Vagina (tissue), 2 donors: ENCODE measurements around the gene SLC1A2. TPM values are rescaled to one million over a fixed set of nuclear protein-coding genes. Genes with fewer than 3 reads are reported as not detected.
A peak's percentile ranks its signal among the peaks of the same experiment; 100 is the strongest.

Experiments
- DNase-seq, 2 donors: peaks; one replicate each; pipeline ENCODE4 v3.0.0-alpha.2; 2017; ENCODE audit errors: extremely low spot score in 2 of 2
- H3K27ac ChIP-seq: fragments of 200-600 bp; sonication (generic); one replicate; pipeline ENCODE4 v1.5.1; 2019
- H3K27me3 ChIP-seq: fragments of 200-600 bp; sonication (generic); one replicate; pipeline ENCODE4 v1.5.1; 2019
- H3K36me3 ChIP-seq, 2 donors: fragments of 200-600 bp; sonication (generic); one replicate each; pipeline ENCODE4 v1.5.1; 2017 to 2019
- H3K4me1 ChIP-seq: fragments of 200-600 bp; sonication (generic); one replicate; pipeline ENCODE4 v1.5.1; 2019
- H3K4me3 ChIP-seq, 2 donors: fragments of 200-600 bp; sonication (generic); 1 replicate in 1 of 2; 2 replicates in 1 of 2; pipeline ENCODE4 v1.5.1; 2016 to 2019
- H3K9me3 ChIP-seq: fragments of 200-600 bp; sonication (generic); one replicate; pipeline ENCODE4 v1.5.1; 2019
- POLR2A ChIP-seq, 2 donors: fragments of 450-650 bp; IDR thresholded peaks; one replicate each; pipeline ENCODE4 v1.6.1; 2017; ENCODE audit warnings: antibody characterized with exemption in 2 of 2, mild to moderate bottlenecking in 2 of 2, moderate library complexity in 2 of 2
- POLR2AphosphoS5 ChIP-seq, 2 donors: sonication (generic); formaldehyde crosslinking; IDR thresholded peaks; one replicate each; pipeline ENCODE4 v1.9.0; 2017; ENCODE audit warnings: antibody characterized with exemption in 2 of 2, mild to moderate bottlenecking in 2 of 2, low read depth in 1 of 2; ENCODE audit not compliant: insufficient read depth in 1 of 2
- intact Hi-C: fragments of 100-400 bp; cut with DNase I; formaldehyde crosslinking; loops from one replicate; pipeline ENCODE4 v1.15.1; 2023
- total RNA-seq: library from RNA; depleted of rRNA; stranded (reverse); fragments of >200 nt; gene quantifications from one replicate; pipeline ENCODE4 v1.2.3, GENCODE V29; 2016
- TF ChIP-seq, protein P1 (sequence below), 3 experiments: fragments of 450-650 bp in 2 of 3; fragments of 200-600 bp in 1 of 3; sonication (generic) in 1 of 3; IDR thresholded peaks; one replicate each; pipeline ENCODE4 v1.5.1; 2017 to 2019; ENCODE audit warnings: antibody characterized with exemption in 3 of 3, mild to moderate bottlenecking in 2 of 3, moderate library complexity in 2 of 3

Gene SLC1A2
- total RNA-seq, 1 donor from 2014 or later, result 4.7 TPM

DNA sequence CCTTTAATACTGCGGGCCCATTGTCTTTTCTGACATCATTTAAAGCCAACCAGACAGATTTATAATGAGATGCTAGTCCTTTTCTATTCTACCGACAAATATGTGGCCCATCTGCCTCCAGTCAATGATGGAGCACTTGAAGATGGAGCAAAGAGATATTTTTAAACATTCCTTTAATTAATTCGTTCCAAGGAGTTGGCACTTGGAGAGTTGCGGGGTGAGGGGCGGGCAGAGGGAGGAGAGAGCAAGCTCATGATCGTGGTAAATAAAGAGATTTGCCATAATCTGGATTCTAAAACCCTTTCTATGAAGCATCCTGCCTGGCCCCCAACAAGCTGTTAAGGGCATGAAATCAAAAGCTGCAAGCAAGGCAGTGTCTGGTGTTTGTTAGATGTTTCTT lies 5.0 kb downstream of the SLC1A2 start:
- no peaks in the 10 kb centered on the region for H3K27me3 ChIP-seq
- TF ChIP-seq, protein P1, sequence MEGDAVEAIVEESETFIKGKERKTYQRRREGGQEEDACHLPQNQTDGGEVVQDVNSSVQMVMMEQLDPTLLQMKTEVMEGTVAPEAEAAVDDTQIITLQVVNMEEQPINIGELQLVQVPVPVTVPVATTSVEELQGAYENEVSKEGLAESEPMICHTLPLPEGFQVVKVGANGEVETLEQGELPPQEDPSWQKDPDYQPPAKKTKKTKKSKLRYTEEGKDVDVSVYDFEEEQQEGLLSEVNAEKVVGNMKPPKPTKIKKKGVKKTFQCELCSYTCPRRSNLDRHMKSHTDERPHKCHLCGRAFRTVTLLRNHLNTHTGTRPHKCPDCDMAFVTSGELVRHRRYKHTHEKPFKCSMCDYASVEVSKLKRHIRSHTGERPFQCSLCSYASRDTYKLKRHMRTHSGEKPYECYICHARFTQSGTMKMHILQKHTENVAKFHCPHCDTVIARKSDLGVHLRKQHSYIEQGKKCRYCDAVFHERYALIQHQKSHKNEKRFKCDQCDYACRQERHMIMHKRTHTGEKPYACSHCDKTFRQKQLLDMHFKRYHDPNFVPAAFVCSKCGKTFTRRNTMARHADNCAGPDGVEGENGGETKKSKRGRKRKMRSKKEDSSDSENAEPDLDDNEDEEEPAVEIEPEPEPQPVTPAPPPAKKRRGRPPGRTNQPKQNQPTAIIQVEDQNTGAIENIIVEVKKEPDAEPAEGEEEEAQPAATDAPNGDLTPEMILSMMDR (IDR thresholded peaks at IDR 0.05), result no peak
- TF ChIP-seq POLR2A (IDR thresholded peaks at IDR 0.05) (no peak), POLR2AphosphoS5 (IDR thresholded peaks at IDR 0.05; ENCODE audit: insufficient read depth in 1 of 2, low read depth in 1 of 2) (no peak)

GRCh38 chr11:35413598-35413997 lies 5.8 kb downstream of the SLC1A2 start:
- no peak for TF ChIP-seq POLR2AphosphoS5 (IDR thresholded peaks at IDR 0.05; ENCODE audit: insufficient read depth in 1 of 2, low read depth in 1 of 2)
- TF ChIP-seq, protein P1 (IDR thresholded peaks at IDR 0.05), result no peak
- TF ChIP-seq POLR2A (IDR thresholded peaks at IDR 0.05), result no peak
- Histone ChIP-seq H3K4me3 (no peak overlapping the region), H3K27ac (no peak overlapping the region), H3K9me3 (no peaks in the 10 kb centered on the region), H3K4me1 (peaks cover 5% of the 10 kb centered on the region), H3K27me3 (no peaks in the 10 kb centered on the region), H3K36me3 (no peaks in the 10 kb centered on the region)
- intact Hi-C loops, result no loop called here
- DNase-seq, result no peak

More for the DNA sequence above, 5.0 kb downstream of the SLC1A2 start:
- no peak for DNase-seq
- Histone ChIP-seq H3K9me3 (no peaks in the 10 kb centered on the region), H3K4me1 (peaks cover 12% of the 10 kb centered on the region), H3K36me3 (no peaks in the 10 kb centered on the region), H3K4me3 (no peak overlapping the region), H3K27ac (no peak overlapping the region)
- intact Hi-C loops, result no loop called here

DNA sequence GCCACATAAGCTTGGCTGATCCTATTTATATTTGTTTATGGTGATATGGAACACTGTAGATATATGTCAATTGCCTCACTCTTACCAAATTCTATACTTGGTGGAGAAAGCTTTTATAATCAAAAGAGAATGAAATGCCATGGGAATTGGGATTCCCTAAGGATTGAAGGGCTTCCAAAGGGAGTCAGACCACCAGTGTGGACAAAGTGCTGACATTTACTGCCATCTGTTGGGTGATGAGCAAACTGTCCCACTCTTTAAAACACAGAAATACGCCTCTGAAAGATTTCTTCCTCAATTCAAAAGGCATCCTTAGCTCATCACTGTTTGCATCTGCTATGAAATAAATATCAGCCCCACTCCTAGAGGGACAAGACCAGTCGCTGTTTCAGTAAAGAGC lies 7.1 kb downstream of the SLC1A2 start:
- Histone ChIP-seq H3K4me1 (no peaks in the 10 kb centered on the region), H3K27ac (no peak overlapping the region), H3K36me3 (no peaks in the 10 kb centered on the region), H3K27me3 (no peaks in the 10 kb centered on the region), H3K9me3 (no peaks in the 10 kb centered on the region), H3K4me3 (no peak overlapping the region)
- no peak for DNase-seq
- intact Hi-C loops, result no loop called here
- no peak for TF ChIP-seq POLR2AphosphoS5 (IDR thresholded peaks at IDR 0.05; ENCODE audit: insufficient read depth in 1 of 2, low read depth in 1 of 2)

DNA sequence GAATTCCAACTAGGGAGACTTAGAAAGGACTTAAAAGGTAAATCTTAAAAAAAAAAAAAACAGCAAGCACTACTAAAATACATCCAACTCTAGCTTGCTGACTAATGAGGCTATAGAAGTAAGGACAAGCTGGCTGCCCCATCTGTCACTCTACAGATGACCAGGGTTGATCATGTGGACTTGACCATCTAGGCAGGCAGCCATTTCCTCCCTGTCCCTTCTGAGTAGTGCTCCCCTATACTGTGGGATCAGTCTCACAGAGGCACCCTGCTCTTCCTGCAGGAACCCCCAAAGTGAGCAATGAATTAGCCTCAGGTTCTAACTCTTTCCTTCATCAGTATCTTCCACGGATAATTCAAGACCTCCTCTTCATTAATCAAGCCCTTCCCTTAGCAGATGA lies 12.3 kb downstream of the SLC1A2 start:
- Histone ChIP-seq H3K27me3 (no peaks in the 10 kb centered on the region), H3K27ac (no peak overlapping the region), H3K4me1 (no peaks in the 10 kb centered on the region), H3K9me3 (no peaks in the 10 kb centered on the region), H3K36me3 (no peaks in the 10 kb centered on the region), H3K4me3 (no peak overlapping the region)
- no peak for TF ChIP-seq POLR2A (IDR thresholded peaks at IDR 0.05)
- TF ChIP-seq POLR2AphosphoS5 (IDR thresholded peaks at IDR 0.05; ENCODE audit: insufficient read depth in 1 of 2, low read depth in 1 of 2), result no peak
- TF ChIP-seq, protein P1 (IDR thresholded peaks at IDR 0.05), result no peak
- intact Hi-C loops, result loop anchor here (10.0 kb wide), 1 partner anchor 822 kb away; no protein-coding TSS in a partner anchor
- DNase-seq, result peak in 1 of 2 donors; percentile 52

GRCh38 chr11:35404388-35404775 lies 15.0 kb downstream of the SLC1A2 start:
- TF ChIP-seq, protein P1 (IDR thresholded peaks at IDR 0.05), result no peak
- TF ChIP-seq POLR2A (IDR thresholded peaks at IDR 0.05), result no peak
- no peak for TF ChIP-seq POLR2AphosphoS5 (IDR thresholded peaks at IDR 0.05; ENCODE audit: insufficient read depth in 1 of 2, low read depth in 1 of 2)
- Histone ChIP-seq H3K4me1 (no peaks in the 10 kb centered on the region), H3K36me3 (no peaks in the 10 kb centered on the region), H3K27me3 (no peaks in the 10 kb centered on the region), H3K9me3 (no peaks in the 10 kb centered on the region), H3K27ac (no peak overlapping the region), H3K4me3 (no peak overlapping the region)
- DNase-seq, result peak in 1 of 2 donors; percentile 74
- intact Hi-C loops, result loop anchor here (10.0 kb wide), 1 partner anchor 820 kb away; no protein-coding TSS in a partner anchor
